GM18498 (cell line): Measurements from ENCODE around the gene SMIM45.

Source experiments
- ATAC-seq: cut with Tn5 transposase; IDR thresholded peaks from one replicate; pipeline ENCODE4 v1.9.1; 2021; ENCODE audit warnings: mild to moderate bottlenecking, moderate library complexity; ENCODE audit not compliant: unreplicated experiment

The SMIM45 gene

DNA sequence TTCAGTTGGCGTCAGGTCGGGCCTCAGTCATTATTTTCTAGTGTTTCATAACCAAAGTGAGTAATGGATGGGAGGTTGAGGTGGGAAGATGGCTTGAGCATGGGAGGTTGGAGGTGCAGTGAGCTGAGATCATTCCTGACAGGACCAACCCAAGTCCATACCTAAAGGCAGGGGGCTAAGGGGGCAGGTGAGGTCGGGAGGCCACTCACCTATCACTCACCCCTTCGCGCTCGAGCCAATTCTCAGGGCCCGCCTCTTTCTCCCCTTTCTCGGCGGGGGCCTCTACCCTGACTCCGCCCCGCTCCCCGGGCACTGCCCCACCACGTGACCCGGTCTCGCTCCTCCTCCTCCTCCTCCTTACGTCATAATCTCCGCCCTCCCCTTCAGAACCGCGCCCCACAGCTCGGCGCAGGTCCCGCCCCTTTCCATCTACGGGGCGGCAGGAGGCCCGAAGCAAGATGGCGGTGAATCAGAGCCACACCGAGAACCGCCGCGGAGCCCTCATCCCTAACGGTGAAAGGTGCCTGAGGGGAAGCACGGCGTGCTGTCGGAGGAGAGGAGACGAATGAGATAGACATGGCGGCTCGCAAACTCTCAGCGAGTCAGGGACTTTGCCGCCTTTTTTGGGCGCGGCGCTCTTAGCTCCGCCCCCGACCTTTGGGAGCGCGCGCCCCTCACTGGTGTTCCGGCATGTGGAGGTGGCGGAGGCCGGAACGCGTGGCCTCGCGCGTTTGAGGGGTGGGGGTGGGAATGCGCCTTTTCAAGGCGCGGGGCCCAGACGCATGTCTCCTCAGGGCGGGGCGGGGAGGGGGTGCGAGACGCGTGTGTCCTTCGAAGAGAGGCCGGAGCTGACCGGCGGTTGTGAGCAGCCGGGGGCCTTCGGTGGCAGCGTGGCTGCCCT is 46.7 kb downstream of the SMIM45 start, which contains the start of gene WBP2NL:
TSS of gene WBP2NL (plus strand) at position 428 of the 901 bp plus-strand sequence. CDS start at position 459, 31 bp downstream.
- ATAC-seq = peak; percentile 90

GRCh38 chr22:42000466-42000865 is 48.5 kb downstream of the SMIM45 start:
- no peak for ATAC-seq

GRCh38 chr22:42001121-42001520 is 49.2 kb downstream of the SMIM45 start:
- no peak for ATAC-seq

DNA sequence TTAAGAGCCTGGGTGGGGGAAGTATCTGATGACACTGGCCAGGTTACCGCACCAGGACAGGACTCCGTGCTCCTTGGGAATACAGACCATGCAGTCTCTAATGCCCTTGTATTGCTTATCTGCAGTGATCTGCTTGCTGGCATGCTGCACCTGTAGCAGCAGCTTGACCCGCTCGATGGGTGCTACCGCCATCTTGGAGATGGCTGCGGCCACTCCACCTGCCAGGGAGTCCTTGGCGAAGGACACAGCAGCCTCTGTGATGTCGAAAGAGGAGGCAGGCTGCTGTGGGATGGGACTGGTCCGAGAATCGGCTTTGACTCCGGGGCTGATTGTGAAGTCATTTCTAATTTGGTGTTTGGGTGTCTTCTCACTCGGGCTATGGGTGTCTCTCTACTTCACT is 49.8 kb downstream of the SMIM45 start:
- ATAC-seq = no peak

- no peak for ATAC-seq
Observed at GRCh38 chr22:42007922-42008321, 56.0 kb downstream of the SMIM45 start.
